ENCODE measurements around the gene YIPF2. TPM values are rescaled to one million over a fixed set of nuclear protein-coding genes. Genes with fewer than 3 reads are reported as not detected.

The YIPF2 gene
- total RNA-seq, 1 donor: 68.7 TPM

GRCh38 chr19:10887616-10888367, 40.6 kb downstream of the YIPF2 start:
- no peak overlapping the region for H3K4me3 ChIP-seq (ENCODE audit: low read depth, low read length)
- no peak for TF ChIP-seq CTCF (IDR thresholded peaks at IDR 0.05; ENCODE audit: insufficient read depth, low read length)
- DNase-seq (ENCODE audit: low read depth): no peak

- DNase-seq (ENCODE audit: low read depth): no peak
- no peak for TF ChIP-seq CTCF (IDR thresholded peaks at IDR 0.05; ENCODE audit: insufficient read depth, low read length)
- no peak overlapping the region for H3K4me3 ChIP-seq (ENCODE audit: low read depth, low read length)
These were observed 43.0 kb downstream of the YIPF2 start for GRCh38 chr19:10885201-10886169.

GRCh38 chr19:10884274-10884673, 44.2 kb downstream of the YIPF2 start:
- TF ChIP-seq CTCF (IDR thresholded peaks at IDR 0.05; ENCODE audit: insufficient read depth, low read length): no peak
- peak; percentile 88 for DNase-seq (ENCODE audit: low read depth)
- H3K4me3 ChIP-seq (ENCODE audit: low read depth, low read length): no peak overlapping the region

- DNase-seq (ENCODE audit: low read depth): no peak
- no peak overlapping the region for H3K4me3 ChIP-seq (ENCODE audit: low read depth, low read length)
- TF ChIP-seq CTCF (IDR thresholded peaks at IDR 0.05; ENCODE audit: insufficient read depth, low read length): no peak
These were observed 46.4 kb downstream of the YIPF2 start for GRCh38 chr19:10882108-10882457.

GRCh38 chr19:10881403-10882107, 46.9 kb downstream of the YIPF2 start:
- H3K4me3 ChIP-seq (ENCODE audit: low read depth, low read length): no peak overlapping the region
- no peak for DNase-seq (ENCODE audit: low read depth)

More at GRCh38 chr19:10881403-10882107, 46.9 kb downstream of the YIPF2 start:
- no peak for TF ChIP-seq CTCF (IDR thresholded peaks at IDR 0.05; ENCODE audit: insufficient read depth, low read length)

All from fibroblast of the aortic adventitia (primary cell).